HepG2 (cell line): ENCODE data around the gene GPRIN1. TPM values are rescaled to one million over a fixed set of nuclear protein-coding genes. Genes with fewer than 3 reads are reported as not detected.

Experiments used
- ATAC-seq: fragments of 200-7000 bp; cut with Tn5 transposase; 3 replicates; pipeline ENCODE4 v1.9.1; 2020; ENCODE audit warnings: mild to moderate bottlenecking, moderate library complexity
- BruUV-seq: library from RNA; stranded (reverse); fragments of 400-500 nt; replicated peaks from 2 replicates; lab custom pipeline; 2021; lab: Mats Ljungman, UMichigan
- CTCF ChIA-PET: fragments of 300-600 bp; formaldehyde crosslinking; extraction: SDS; loops from one replicate; lab custom pipeline; 2021; ENCODE audit warnings: low total read pairs, inconsistent platforms, low intra/inter-chr PET ratio; lab: Yijun Ruan, JAX
- POLR2A ChIA-PET: fragments of 350-600 bp; sonication (Branson Sonifier 250); formaldehyde crosslinking; loops from one replicate; lab custom pipeline; 2020; ENCODE audit warnings: antibody characterized with exemption, inconsistent platforms; lab: Yijun Ruan, JAX
- DNase-seq: peaks from one replicate; pipeline ENCODE4 v3.0.0-alpha.2; 2015; ENCODE audit warnings: low spot score
- FAIRE-seq: peaks from 3 replicates; lab custom pipeline; 2011; peaks lifted over from hg19 to GRCh38; lab: Jason Lieb, UNC
- H2AFZ ChIP-seq: one replicate; pipeline ENCODE4 v1.6.1; 2011; ENCODE audit warnings: low read length, inconsistent platforms
- H3K27ac ChIP-seq: fragments of 300-600 bp; 3 replicates; pipeline ENCODE4 v1.8.0; 2011; ENCODE audit warnings: mixed run types, mild to moderate bottlenecking, mixed read lengths, low read length, inconsistent platforms; ENCODE audit not compliant: insufficient read depth; ENCODE audit errors: extremely low read length
- H3K27me3 ChIP-seq, 2 experiments: fragments of 200-600 bp in 1 of 2; 2 replicates in 1 of 2; 3 replicates in 1 of 2; pipeline versions ENCODE4 v1.6.0 to v1.8.0; 2011; ENCODE audit warnings: low read length in 2 of 2, mild to moderate bottlenecking in 2 of 2, moderate library complexity in 2 of 2, inconsistent platforms in 1 of 2; ENCODE audit not compliant: insufficient read depth in 2 of 2, control insufficient read depth in 1 of 2
- H3K36me3 ChIP-seq, 2 experiments: fragments of 200-600 bp in 1 of 2; replicated peaks in 1 of 2; 2 replicates in 1 of 2; 3 replicates in 1 of 2; pipeline versions ENCODE4 v1.5.1 to v1.8.0; 2011; ENCODE audit warnings: low read length in 2 of 2, inconsistent platforms in 1 of 2; ENCODE audit not compliant: insufficient read depth in 2 of 2, control insufficient read depth in 1 of 2
- H3K4me1 ChIP-seq: 2 replicates; pipeline ENCODE4 v1.5.1; 2012; ENCODE audit warnings: low read length, inconsistent platforms; ENCODE audit not compliant: insufficient read depth
- H3K4me2 ChIP-seq: 2 replicates; pipeline ENCODE4 v1.6.0; 2011; ENCODE audit warnings: low read depth, low read length, inconsistent platforms
- H3K4me3 ChIP-seq, 3 experiments: fragments of 200-600 bp in 1 of 3; sonication (generic), shearing (Covaris generic) in 1 of 3; replicated peaks in 1 of 3; 2 replicates each; pipeline ENCODE4 v1.5.1; 2011 to 2016; ENCODE audit warnings: low read length in 3 of 3, inconsistent platforms in 2 of 3, low read depth in 2 of 3, mild to moderate bottlenecking in 2 of 3, control low read depth in 1 of 3, mixed read lengths in 1 of 3; ENCODE audit not compliant: insufficient read depth in 1 of 3
- H3K79me2 ChIP-seq: one replicate; pipeline ENCODE4 v1.6.1; 2011; ENCODE audit warnings: low read length, inconsistent platforms; ENCODE audit not compliant: insufficient read depth
- H3K9ac ChIP-seq: 2 replicates; pipeline ENCODE4 v1.6.0; 2011; ENCODE audit warnings: mild to moderate bottlenecking, low read depth, low read length, inconsistent platforms; ENCODE audit not compliant: insufficient read depth
- H3K9me3 ChIP-seq: 2 replicates; pipeline ENCODE4 v1.5.1; 2012; ENCODE audit warnings: mild to moderate bottlenecking, low read length
- H4K20me1 ChIP-seq: 2 replicates; pipeline ENCODE4 v1.6.0; 2011; ENCODE audit warnings: inconsistent platforms, mild to moderate bottlenecking, low read length, moderate library complexity; ENCODE audit not compliant: insufficient read depth
- ATF3 ChIP-seq: sonication (generic); formaldehyde crosslinking; IDR thresholded peaks from 2 replicates; pipeline ENCODE4 v1.4.0; 2020; ENCODE audit warnings: missing genetic modification reagents
- CBX5 ChIP-seq: sonication (generic); formaldehyde crosslinking; IDR thresholded peaks from 2 replicates; pipeline ENCODE4 v1.4.0; 2020; ENCODE audit warnings: missing genetic modification reagents, borderline replicate concordance
- CREM ChIP-seq, 2 experiments: sonication (generic) in 1 of 2; formaldehyde crosslinking in 1 of 2; IDR thresholded peaks; 2 replicates each; pipeline versions ENCODE4 v1.4.0 to v1.6.1; 2016 to 2020; ENCODE audit warnings: antibody characterized with exemption in 1 of 2, mild to moderate bottlenecking in 1 of 2, missing genetic modification reagents in 1 of 2
- MATR3 ChIP-seq: sonication (generic); formaldehyde crosslinking; IDR thresholded peaks from 2 replicates; pipeline ENCODE4 v1.4.0; 2020; ENCODE audit warnings: missing genetic modification reagents
- MED8 ChIP-seq: sonication (generic); formaldehyde crosslinking; IDR thresholded peaks from 2 replicates; pipeline ENCODE4 v1.8.1; 2023; ENCODE audit warnings: mild to moderate bottlenecking, missing genetic modification reagents; ENCODE audit not compliant: insufficient replicate concordance
- USF2 ChIP-seq, 2 experiments: sonication (generic) in 1 of 2; formaldehyde crosslinking in 1 of 2; IDR thresholded peaks; 2 replicates each; pipeline versions ENCODE4 v1.5.1 to v1.6.1; 2011 to 2020; ENCODE audit warnings: borderline replicate concordance in 1 of 2, low read depth in 1 of 2, low read length in 1 of 2, mild to moderate bottlenecking in 1 of 2, missing genetic modification reagents in 1 of 2, moderate library complexity in 1 of 2
- WIZ ChIP-seq: sonication (generic); formaldehyde crosslinking; IDR thresholded peaks from 2 replicates; pipeline ENCODE4 v1.5.1; 2020; ENCODE audit warnings: mild to moderate bottlenecking, missing genetic modification reagents
- ZFP82 ChIP-seq: sonication (generic); formaldehyde crosslinking; IDR thresholded peaks from 2 replicates; pipeline ENCODE4 v1.5.1; 2020; ENCODE audit warnings: mild to moderate bottlenecking, missing genetic modification reagents, borderline replicate concordance
- ZMYM3 ChIP-seq: sonication (generic); formaldehyde crosslinking; IDR thresholded peaks from 2 replicates; pipeline ENCODE4 v1.5.1; 2020; ENCODE audit warnings: mild to moderate bottlenecking, missing genetic modification reagents
- ZNF224 ChIP-seq: sonication (generic); formaldehyde crosslinking; IDR thresholded peaks from 2 replicates; pipeline ENCODE4 v1.5.0; 2020; ENCODE audit warnings: mild to moderate bottlenecking, missing genetic modification reagents
- ZNF543 ChIP-seq: sonication (generic); formaldehyde crosslinking; IDR thresholded peaks from 2 replicates; pipeline ENCODE4 v1.4.0; 2020; ENCODE audit warnings: mild to moderate bottlenecking, missing genetic modification reagents
- ZNF616 ChIP-seq: sonication (generic); formaldehyde crosslinking; IDR thresholded peaks from 2 replicates; pipeline ENCODE4 v1.5.0; 2020; ENCODE audit warnings: low read depth, mild to moderate bottlenecking, missing genetic modification reagents
- ZNF747 ChIP-seq: sonication (generic); formaldehyde crosslinking; IDR thresholded peaks from 2 replicates; pipeline ENCODE4 v1.8.1; 2023; ENCODE audit warnings: missing genetic modification reagents, mild to moderate bottlenecking, borderline replicate concordance
- ZNF768 ChIP-seq: sonication (generic); formaldehyde crosslinking; IDR thresholded peaks from 2 replicates; pipeline ENCODE4 v1.4.0; 2020; ENCODE audit warnings: missing genetic modification reagents
- ZNF781 ChIP-seq: sonication (generic); formaldehyde crosslinking; IDR thresholded peaks from 2 replicates; pipeline ENCODE4 v1.5.1; 2020; ENCODE audit warnings: borderline replicate concordance, mild to moderate bottlenecking, missing genetic modification reagents; ENCODE audit errors: not compliant biosample characterization
- WGBS: methylation state at CpG from one replicate; pipeline ENCODE4 v1.1.6; 2017; ENCODE audit warnings: low lambda C conversion rate; 5-methylcytosine and 5-hydroxymethylcytosine counted together
- in situ Hi-C: cut with HindIII; loops from 2 replicates; pipeline ENCODE4 v1.10.0; 2017; ENCODE audit warnings: low pct_unique_long_range_greater_than_20kb; ENCODE audit not compliant: extremely low pct_ligation_motif_present
- intact Hi-C: fragments of 100-400 bp; cut with micrococcal nuclease; formaldehyde crosslinking; loops from one replicate; pipeline ENCODE4 v1.10.0; 2022; ENCODE audit not compliant: unreplicated experiment
- polyA plus RNA-seq, 8 experiments: library from polyadenylated mRNA; depleted of rRNA in 3 of 8; stranded (reverse) in 7 of 8; unstranded in 1 of 8; fragments of >200 nt; fragmentation: Illumina TruSeq in 4 of 8; extraction: Trizol in 4 of 8; gene quantifications; 2 replicates each; pipeline versions ENCODE4 v1.2.1 to v1.2.3, GENCODE V29; 2011 to 2016; ENCODE audit warnings: low read depth in 4 of 8, missing spikeins in 1 of 8, mixed read lengths in 1 of 8; ENCODE audit not compliant: insufficient read depth in 1 of 8
- total RNA-seq, 5 experiments: library from RNA; depleted of rRNA; stranded (reverse); fragments of >200 nt; fragmentation: Illumina TruSeq; extraction: Trizol; gene quantifications; 2 replicates each; pipeline ENCODE4 v1.2.3, GENCODE V29; 2016; ENCODE audit warnings: low read depth in 1 of 5
- TF ChIP-seq, protein P1 (sequence below): sonication (generic); formaldehyde crosslinking; IDR thresholded peaks from 2 replicates; pipeline ENCODE4 v1.4.0; 2020; ENCODE audit warnings: missing genetic modification reagents

GPRIN1 gene
- total and polyA plus RNA-seq, 2 of the 13 experiments (the other 11 are each of a cell fraction or from before 2014, with no cell fraction given): 0.32 to 2.0 TPM

DNA sequence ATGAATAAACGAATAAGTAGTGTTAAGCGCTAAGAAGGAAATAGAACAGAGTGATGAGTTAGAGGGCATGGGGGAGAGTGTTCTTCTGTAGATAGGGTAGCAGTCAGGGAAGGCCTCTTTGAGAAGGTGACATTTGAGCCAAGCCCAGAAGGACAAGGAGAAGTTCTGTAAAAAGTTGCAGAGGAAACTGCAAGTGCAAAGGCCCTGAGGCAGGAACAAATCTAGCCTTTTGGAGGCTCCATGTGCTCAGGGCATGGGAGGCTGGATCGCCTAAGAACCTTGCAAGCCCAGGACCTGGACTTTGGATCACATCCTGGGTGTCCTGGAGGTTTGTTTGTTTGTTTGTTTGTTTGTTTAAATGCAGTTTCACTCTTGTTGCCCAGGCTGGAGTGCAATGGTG is 28.5 kb upstream of the GPRIN1 start (continued):
- TF ChIP-seq CREM (IDR thresholded peaks at IDR 0.05): no peak
- no peak for TF ChIP-seq CREM (CRISPR knock-in tag; IDR thresholded peaks at IDR 0.05)
- TF ChIP-seq ZNF543 (CRISPR knock-in tag): no peak

- no peak overlapping the region for H2AFZ ChIP-seq
- no peaks in the 10 kb centered on the region for H3K4me1 ChIP-seq
- H3K79me2 ChIP-seq: no peaks in the 10 kb centered on the region
- H3K9me3 ChIP-seq: no peaks in the 10 kb centered on the region
- ATAC-seq: no peak
- FAIRE-seq: no peak
- in situ Hi-C loops (no loop called here), intact Hi-C loops (no loop called here)
- H3K4me3 ChIP-seq: no peak overlapping the region
- no peaks in the 10 kb centered on the region for H4K20me1 ChIP-seq
- H3K27me3 ChIP-seq: peaks cover 5 to 65% of the 10 kb centered on the region in 2 experiments
- DNase-seq: no peak
- no peak overlapping the region for H3K4me2 ChIP-seq
- H3K36me3 ChIP-seq: no peaks in the 10 kb centered on the region
- 35% methylated on average over 4 of the region's 4 CpGs for whole genome bisulfite sequencing
- no peak for TF ChIP-seq ZNF224 (CRISPR knock-in tag)
- TF ChIP-seq MATR3 (CRISPR knock-in tag): no peak
- no peak for TF ChIP-seq ZFP82 (CRISPR knock-in tag)
- TF ChIP-seq ZMYM3 (CRISPR knock-in tag): no peak
- no peak for TF ChIP-seq ZNF781 (CRISPR knock-in tag)
- TF ChIP-seq MED8 (CRISPR knock-in tag): no peak
- TF ChIP-seq ZNF747 (CRISPR knock-in tag): no peak
- TF ChIP-seq CBX5 (CRISPR knock-in tag): no peak
- no peak for TF ChIP-seq ZNF616 (CRISPR knock-in tag)
- TF ChIP-seq ZNF768 (CRISPR knock-in tag): no peak
- TF ChIP-seq ATF3 (CRISPR knock-in tag): no peak
- TF ChIP-seq WIZ (CRISPR knock-in tag): no peak
- TF ChIP-seq, protein P1, sequence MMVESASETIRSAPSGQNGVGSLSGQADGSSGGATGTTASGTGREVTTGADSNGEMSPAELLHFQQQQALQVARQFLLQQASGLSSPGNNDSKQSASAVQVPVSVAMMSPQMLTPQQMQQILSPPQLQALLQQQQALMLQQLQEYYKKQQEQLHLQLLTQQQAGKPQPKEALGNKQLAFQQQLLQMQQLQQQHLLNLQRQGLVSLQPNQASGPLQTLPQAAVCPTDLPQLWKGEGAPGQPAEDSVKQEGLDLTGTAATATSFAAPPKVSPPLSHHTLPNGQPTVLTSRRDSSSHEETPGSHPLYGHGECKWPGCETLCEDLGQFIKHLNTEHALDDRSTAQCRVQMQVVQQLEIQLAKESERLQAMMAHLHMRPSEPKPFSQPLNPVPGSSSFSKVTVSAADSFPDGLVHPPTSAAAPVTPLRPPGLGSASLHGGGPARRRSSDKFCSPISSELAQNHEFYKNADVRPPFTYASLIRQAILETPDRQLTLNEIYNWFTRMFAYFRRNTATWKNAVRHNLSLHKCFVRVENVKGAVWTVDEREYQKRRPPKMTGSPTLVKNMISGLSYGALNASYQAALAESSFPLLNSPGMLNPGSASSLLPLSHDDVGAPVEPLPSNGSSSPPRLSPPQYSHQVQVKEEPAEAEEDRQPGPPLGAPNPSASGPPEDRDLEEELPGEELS (CRISPR knock-in tag): no peak
- TF ChIP-seq USF2 (IDR thresholded peaks at IDR 0.05; ENCODE audit: low read depth, low read length): no peak
- TF ChIP-seq USF2 (CRISPR knock-in tag; IDR thresholded peaks at IDR 0.05; ENCODE audit: borderline replicate concordance): no peak
- ChIA-PET CTCF (no interaction called here), POLR2A (interaction anchor here (1.8 kb wide), 1 partner anchor 10 kb away, joined by 5 read pairs; the partner anchor contains the start of gene TSPAN17)
- no TSS peak for BruUV-seq
- H3K27ac ChIP-seq: no peak overlapping the region
- no peak overlapping the region for H3K9ac ChIP-seq
Measured at GRCh38 chr5:176637556-176637955, 27.6 kb upstream of the GPRIN1 start.
